ENCODE data around the gene CCDC183.
A peak's percentile ranks its signal among the peaks of the same experiment; 100 is the strongest.
"Not testable (repeated sequence)": the region's sequence is repeated elsewhere in the genome, so short reads cannot be mapped to it uniquely, and the experiment has no call there.

CCDC183 gene

DNA sequence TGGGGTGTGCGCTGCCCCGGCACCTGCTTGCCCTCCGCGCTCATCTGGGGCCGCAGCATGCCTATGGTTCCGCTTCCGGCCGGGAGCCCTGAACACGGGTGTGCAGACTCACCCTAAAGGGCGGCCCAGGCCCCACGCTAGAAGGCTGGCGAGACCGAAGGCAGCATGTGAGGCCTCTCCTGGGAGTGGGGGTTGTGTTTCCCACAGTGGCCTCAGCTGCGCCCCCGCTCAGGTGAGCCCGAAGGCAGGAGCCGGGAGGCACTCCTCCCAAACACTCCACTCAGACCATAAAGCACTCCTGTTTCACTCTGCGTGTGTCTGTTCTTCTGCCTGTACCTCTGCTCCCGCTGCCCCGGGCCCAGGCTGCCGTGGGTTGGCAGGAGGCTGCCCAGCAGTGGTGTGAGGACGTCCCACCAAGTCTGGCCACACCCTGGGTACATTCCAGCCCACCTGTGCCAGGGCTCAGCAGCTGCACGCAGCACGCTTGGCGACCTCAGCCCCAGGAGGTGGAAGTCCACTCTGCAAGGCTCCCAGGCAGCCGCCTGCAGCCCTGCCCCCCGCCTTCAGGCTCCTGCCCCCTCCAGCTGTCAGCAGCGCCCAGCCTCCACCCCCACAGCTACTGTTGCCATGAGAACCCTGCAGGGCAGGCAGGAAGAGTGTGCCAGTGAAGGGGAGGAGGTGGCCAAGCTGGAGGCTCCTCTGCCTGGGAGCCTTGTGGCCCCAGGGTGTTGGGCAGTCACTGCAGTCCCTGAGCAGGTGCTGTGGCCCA is 44.9 kb downstream of the CCDC183 start:
- H3K9me2 ChIP-seq (replicated peaks; ENCODE audit: insufficient read depth, low read length) = no peaks in the 10 kb centered on the region
- no peaks in the 10 kb centered on the region for H3K27me3 ChIP-seq (replicated peaks; ENCODE audit: insufficient read depth, low read length)
- no peaks in the 10 kb centered on the region for H4K20me1 ChIP-seq (ENCODE audit: insufficient read depth, low read length)
- TF ChIP-seq, protein P1, sequence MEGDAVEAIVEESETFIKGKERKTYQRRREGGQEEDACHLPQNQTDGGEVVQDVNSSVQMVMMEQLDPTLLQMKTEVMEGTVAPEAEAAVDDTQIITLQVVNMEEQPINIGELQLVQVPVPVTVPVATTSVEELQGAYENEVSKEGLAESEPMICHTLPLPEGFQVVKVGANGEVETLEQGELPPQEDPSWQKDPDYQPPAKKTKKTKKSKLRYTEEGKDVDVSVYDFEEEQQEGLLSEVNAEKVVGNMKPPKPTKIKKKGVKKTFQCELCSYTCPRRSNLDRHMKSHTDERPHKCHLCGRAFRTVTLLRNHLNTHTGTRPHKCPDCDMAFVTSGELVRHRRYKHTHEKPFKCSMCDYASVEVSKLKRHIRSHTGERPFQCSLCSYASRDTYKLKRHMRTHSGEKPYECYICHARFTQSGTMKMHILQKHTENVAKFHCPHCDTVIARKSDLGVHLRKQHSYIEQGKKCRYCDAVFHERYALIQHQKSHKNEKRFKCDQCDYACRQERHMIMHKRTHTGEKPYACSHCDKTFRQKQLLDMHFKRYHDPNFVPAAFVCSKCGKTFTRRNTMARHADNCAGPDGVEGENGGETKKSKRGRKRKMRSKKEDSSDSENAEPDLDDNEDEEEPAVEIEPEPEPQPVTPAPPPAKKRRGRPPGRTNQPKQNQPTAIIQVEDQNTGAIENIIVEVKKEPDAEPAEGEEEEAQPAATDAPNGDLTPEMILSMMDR (IDR thresholded peaks at IDR 0.05; ENCODE audit: low read length) = no peak
- TF ChIP-seq EZH2phosphoT487 (IDR thresholded peaks at IDR 0.05; ENCODE audit: low read length) = no peak
- TF ChIP-seq EZH2 (optimal IDR thresholded peaks at IDR 0.05; ENCODE audit: low read depth, low read length) = no peak
- DNase-seq = no peak
- no peak overlapping the region for H3K27ac ChIP-seq (ENCODE audit: low read length)
- no peak overlapping the region for H3K9ac ChIP-seq (ENCODE audit: low read length)
- no peak overlapping the region for H2AFZ ChIP-seq (ENCODE audit: low read length)
- H3K79me2 ChIP-seq (ENCODE audit: low read length) = no peaks in the 10 kb centered on the region
- H3K36me3 ChIP-seq (replicated peaks; ENCODE audit: insufficient read depth, low read length) = no peaks in the 10 kb centered on the region
- peaks cover 8% of the 10 kb centered on the region for H3F3A ChIP-seq (ENCODE audit: insufficient read depth, low read length)
- no peak overlapping the region for H3K4me2 ChIP-seq (ENCODE audit: low read depth, low read length)
- no peaks in the 10 kb centered on the region for H3K9me3 ChIP-seq (replicated peaks; ENCODE audit: insufficient read depth, low read length)
- no peak overlapping the region for H3K4me3 ChIP-seq (ENCODE audit: low read length)
- peaks cover 7% of the 10 kb centered on the region; the same call in 1 of the 2 replicates for H3K4me1 ChIP-seq (ENCODE audit: low read length)

DNA sequence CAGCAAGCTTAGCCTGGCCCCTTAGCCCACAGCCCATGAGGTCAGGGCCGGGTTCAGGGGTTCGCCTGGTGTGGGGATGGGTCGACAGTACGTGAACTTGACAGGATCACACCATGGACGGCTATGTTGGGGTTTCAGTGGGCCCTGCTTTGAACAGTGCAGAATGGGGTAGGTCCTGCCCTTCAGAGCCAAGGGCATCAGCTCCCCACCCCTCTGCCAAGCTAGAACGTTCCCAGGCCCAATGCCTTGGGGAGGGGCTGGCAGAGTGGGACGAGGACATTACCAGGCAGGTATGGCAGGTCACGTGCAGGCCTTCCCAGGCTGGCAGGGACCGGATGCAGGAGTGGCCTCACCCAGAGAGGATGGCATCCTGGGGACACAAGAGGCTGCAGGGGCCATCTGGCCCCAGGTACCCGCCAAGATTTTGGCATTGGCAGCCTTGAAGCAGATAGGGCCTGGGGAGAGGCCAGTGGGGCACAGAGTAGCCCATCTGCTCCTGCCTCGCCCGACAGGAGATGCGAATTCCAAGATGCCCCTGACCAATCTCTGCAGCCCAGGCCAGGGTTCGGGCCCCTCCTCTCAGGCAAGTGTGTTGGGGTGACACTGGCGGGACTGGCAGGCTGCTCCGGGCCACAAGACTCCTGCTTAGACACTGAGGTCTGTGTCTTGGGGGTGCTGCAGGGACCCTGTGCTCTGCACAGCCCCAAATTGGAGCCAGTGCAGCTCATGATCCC is 45.7 kb downstream of the CCDC183 start:
- H3K36me3 ChIP-seq (replicated peaks; ENCODE audit: insufficient read depth, low read length); H3K79me2 ChIP-seq (ENCODE audit: low read length); H3K27ac ChIP-seq (ENCODE audit: low read length); H3K4me3 ChIP-seq (ENCODE audit: low read length); H3K9me3 ChIP-seq (replicated peaks; ENCODE audit: insufficient read depth, low read length); DNase-seq; H3F3A ChIP-seq (ENCODE audit: insufficient read depth, low read length); H2AFZ ChIP-seq (ENCODE audit: low read length); H3K9me2 ChIP-seq (replicated peaks; ENCODE audit: insufficient read depth, low read length); H3K9ac ChIP-seq (ENCODE audit: low read length); H3K27me3 ChIP-seq (replicated peaks; ENCODE audit: insufficient read depth, low read length); H4K20me1 ChIP-seq (ENCODE audit: insufficient read depth, low read length); H3K4me1 ChIP-seq (ENCODE audit: low read length): not testable (repeated sequence)
- peak overlapping the region; percentile 93; the same call in 1 of the 2 replicates for H3K4me2 ChIP-seq (ENCODE audit: low read depth, low read length)

DNA sequence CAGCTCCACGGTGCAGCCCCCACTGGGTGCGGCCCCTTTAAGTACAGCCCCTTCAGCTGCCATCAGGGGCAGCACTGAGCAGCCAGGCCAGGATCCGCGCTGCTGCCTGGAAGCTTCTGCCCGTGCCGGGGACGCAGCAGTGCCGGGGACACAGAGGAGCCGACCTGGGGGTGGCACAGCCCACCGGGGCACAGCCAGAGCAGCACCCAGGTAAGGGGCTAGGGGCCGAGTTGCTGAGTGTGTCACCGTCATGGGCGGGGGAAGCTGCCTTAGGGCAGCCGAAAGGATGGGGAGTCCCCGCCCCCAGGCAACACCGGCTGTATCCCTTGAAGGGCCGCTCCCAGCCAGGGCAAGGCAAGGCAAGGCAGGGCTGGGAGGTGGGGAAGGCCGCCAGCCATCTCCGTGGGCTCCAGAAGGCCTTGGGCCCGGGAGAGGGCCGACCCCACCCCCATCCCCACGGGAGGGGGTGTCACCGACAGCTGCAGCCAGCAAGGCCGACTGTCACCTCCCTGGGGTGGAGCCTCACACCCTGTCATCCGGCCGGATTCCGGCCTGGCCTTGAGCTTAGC is 46.3 kb downstream of the CCDC183 start, which contains the start of gene AJM1:
AJM1 (plus strand) TSS at position 99 of the 569 bp plus-strand sequence. CDS start 1,937 bp downstream, outside the sequence.
- not testable (repeated sequence) for H3K9me2 ChIP-seq (replicated peaks; ENCODE audit: insufficient read depth, low read length); H3K36me3 ChIP-seq (replicated peaks; ENCODE audit: insufficient read depth, low read length); H4K20me1 ChIP-seq (ENCODE audit: insufficient read depth, low read length); H3F3A ChIP-seq (ENCODE audit: insufficient read depth, low read length); H3K79me2 ChIP-seq (ENCODE audit: low read length); H3K9me3 ChIP-seq (replicated peaks; ENCODE audit: insufficient read depth, low read length); H3K27me3 ChIP-seq (replicated peaks; ENCODE audit: insufficient read depth, low read length); H3K4me1 ChIP-seq (ENCODE audit: low read length)
- Histone ChIP-seq H3K9ac (ENCODE audit: low read length) (peak within 1 kb of the TSS; percentile 45; the same call in 1 of the 2 replicates), H2AFZ (ENCODE audit: low read length) (peak within 1 kb of the TSS; percentile 83), H3K4me2 (ENCODE audit: low read depth, low read length) (peak within 1 kb of the TSS; percentile 93), H3K27ac (ENCODE audit: low read length) (peak within 1 kb of the TSS; percentile 43; the same call in 1 of the 2 replicates), H3K4me3 (ENCODE audit: low read length) (peak within 1 kb of the TSS; percentile 87)
- DNase-seq = peak; percentile 81
- TF ChIP-seq, protein P1 (IDR thresholded peaks at IDR 0.05; ENCODE audit: low read length) = peak; percentile 76

DNA sequence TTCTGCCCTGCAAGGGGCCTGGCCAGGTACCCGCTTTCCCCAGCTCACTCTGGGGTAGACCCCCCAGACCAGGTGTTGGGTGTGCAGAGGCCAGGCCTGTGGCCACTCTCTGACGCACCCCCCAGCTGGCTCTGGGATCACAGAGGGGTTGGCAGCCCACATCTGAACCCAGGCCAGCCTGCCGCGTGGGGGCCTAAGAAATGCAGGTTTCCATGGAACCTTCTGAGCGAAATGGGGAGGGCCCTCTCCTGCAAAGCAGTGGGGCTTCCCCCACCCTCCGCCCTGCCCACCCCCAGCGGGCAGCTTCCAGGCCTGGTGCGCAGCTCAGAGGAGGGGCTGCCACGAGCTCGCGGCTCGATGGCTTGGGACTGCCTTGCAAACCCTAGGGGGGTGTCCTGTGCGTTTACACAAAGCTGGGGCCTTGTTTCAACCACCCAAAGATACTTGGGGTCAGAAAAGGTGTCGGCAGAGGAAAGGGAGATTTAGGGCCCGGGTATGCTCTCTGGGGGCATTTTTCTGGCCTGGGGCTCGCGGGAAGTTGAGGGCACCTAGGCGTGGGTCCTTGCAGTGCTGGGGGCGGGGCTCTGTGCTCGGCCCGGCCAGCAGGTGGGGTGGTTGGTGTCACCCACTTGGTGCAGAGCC is 47.1 kb downstream of the CCDC183 start:
- H4K20me1 ChIP-seq (ENCODE audit: insufficient read depth, low read length); H3K9me3 ChIP-seq (replicated peaks; ENCODE audit: insufficient read depth, low read length); DNase-seq; H3K4me1 ChIP-seq (ENCODE audit: low read length); H3K79me2 ChIP-seq (ENCODE audit: low read length); H2AFZ ChIP-seq (ENCODE audit: low read length); H3K9me2 ChIP-seq (replicated peaks; ENCODE audit: insufficient read depth, low read length); H3K27me3 ChIP-seq (replicated peaks; ENCODE audit: insufficient read depth, low read length); H3K36me3 ChIP-seq (replicated peaks; ENCODE audit: insufficient read depth, low read length): not testable (repeated sequence)
- Histone ChIP-seq H3K27ac (ENCODE audit: low read length) (peak overlapping the region; percentile 43; the same call in 1 of the 2 replicates), H3K4me3 (ENCODE audit: low read length) (peak overlapping the region; percentile 42), H3K4me2 (ENCODE audit: low read depth, low read length) (peak overlapping the region; percentile 93), H3K9ac (ENCODE audit: low read length) (peak overlapping the region; percentile 45; the same call in 1 of the 2 replicates), H3F3A (ENCODE audit: insufficient read depth, low read length) (peaks cover 16% of the 10 kb centered on the region)
